ENCODE data around the gene DR1. TPM values are rescaled to one million over a fixed set of nuclear protein-coding genes. Genes with fewer than 3 reads are reported as not detected.
"Not testable (repeated sequence)": the region's sequence is repeated elsewhere in the genome, so short reads cannot be mapped to it uniquely, and the experiment has no call there.

Gene DR1
- total and polyA plus RNA-seq, 3 donors from 2014 or later, result 56.0 to 133 (median 62.1) TPM

DNA sequence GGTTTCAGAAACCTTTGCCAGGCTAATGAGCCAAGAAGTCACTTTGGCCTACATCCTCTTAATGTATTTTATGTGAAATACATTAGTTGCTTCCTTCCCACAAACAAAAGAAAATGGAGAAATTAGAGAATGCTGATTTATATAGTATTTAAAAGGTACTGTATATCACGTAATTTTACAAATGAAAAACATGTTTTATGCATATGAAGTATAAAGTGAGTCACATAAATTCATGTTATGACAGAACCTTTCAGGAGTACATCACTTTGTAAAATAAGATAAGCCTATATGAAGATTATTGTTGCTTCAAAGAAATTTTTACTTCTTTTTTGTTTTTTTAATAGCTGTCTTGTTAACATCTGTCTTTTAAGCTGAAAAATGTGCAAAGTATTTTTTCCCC lies 4.6 kb downstream of the DR1 start:
- Histone ChIP-seq H3K36me3 (ENCODE audit: low read depth, missing control alignments) (no peaks in the 10 kb centered on the region), H3K4me3 (no peak overlapping the region), H3K27me3 (no peaks in the 10 kb centered on the region), H3K4me1 (peaks cover 14% of the 10 kb centered on the region), H3K9me3 (no peaks in the 10 kb centered on the region), H3K27ac (no peak overlapping the region)
- DNase-seq, result no peak
- intact Hi-C loops (cut with DNase I; ENCODE audit: low total_unique reads), result no loop called here
- WGBS, 2 donors, result 94 to 96% methylated on average over 1 of the region's 1 CpG
- TF ChIP-seq POLR2A (IDR thresholded peaks at IDR 0.05), result no peak
- TF ChIP-seq, protein P1, sequence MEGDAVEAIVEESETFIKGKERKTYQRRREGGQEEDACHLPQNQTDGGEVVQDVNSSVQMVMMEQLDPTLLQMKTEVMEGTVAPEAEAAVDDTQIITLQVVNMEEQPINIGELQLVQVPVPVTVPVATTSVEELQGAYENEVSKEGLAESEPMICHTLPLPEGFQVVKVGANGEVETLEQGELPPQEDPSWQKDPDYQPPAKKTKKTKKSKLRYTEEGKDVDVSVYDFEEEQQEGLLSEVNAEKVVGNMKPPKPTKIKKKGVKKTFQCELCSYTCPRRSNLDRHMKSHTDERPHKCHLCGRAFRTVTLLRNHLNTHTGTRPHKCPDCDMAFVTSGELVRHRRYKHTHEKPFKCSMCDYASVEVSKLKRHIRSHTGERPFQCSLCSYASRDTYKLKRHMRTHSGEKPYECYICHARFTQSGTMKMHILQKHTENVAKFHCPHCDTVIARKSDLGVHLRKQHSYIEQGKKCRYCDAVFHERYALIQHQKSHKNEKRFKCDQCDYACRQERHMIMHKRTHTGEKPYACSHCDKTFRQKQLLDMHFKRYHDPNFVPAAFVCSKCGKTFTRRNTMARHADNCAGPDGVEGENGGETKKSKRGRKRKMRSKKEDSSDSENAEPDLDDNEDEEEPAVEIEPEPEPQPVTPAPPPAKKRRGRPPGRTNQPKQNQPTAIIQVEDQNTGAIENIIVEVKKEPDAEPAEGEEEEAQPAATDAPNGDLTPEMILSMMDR (IDR thresholded peaks at IDR 0.05), result no peak

DNA sequence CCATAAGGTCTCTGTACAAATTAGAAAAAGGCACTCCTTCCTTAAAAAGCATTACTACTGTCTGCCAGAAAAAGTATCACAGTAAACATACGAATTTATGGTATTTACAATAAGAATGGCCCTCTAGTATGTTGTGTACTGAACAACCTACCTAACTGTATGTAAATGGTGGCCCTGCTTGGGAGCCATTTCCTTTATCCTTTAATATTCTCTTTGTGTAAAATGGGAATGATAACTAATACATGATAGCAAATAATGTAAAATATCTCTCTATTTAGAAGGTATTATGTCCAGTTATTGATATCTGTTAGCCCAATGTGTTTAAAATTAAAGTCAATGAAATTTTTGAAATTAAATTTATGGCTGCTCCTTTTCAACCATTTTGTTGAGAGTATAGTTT lies 5.2 kb downstream of the DR1 start:
- Histone ChIP-seq H3K27me3 (no peaks in the 10 kb centered on the region), H3K36me3 (ENCODE audit: low read depth, missing control alignments) (no peaks in the 10 kb centered on the region), H3K9me3 (no peaks in the 10 kb centered on the region), H3K4me3 (no peak overlapping the region), H3K27ac (no peak overlapping the region), H3K4me1 (peaks cover 14% of the 10 kb centered on the region)
- TF ChIP-seq, protein P1 (IDR thresholded peaks at IDR 0.05), result no peak
- TF ChIP-seq POLR2A (IDR thresholded peaks at IDR 0.05), result no peak
- 83 to 87% methylated on average over 1 of the region's 1 CpG for WGBS, 2 donors
- intact Hi-C loops (cut with DNase I; ENCODE audit: low total_unique reads), result no loop called here
- DNase-seq, result no peak

DNA sequence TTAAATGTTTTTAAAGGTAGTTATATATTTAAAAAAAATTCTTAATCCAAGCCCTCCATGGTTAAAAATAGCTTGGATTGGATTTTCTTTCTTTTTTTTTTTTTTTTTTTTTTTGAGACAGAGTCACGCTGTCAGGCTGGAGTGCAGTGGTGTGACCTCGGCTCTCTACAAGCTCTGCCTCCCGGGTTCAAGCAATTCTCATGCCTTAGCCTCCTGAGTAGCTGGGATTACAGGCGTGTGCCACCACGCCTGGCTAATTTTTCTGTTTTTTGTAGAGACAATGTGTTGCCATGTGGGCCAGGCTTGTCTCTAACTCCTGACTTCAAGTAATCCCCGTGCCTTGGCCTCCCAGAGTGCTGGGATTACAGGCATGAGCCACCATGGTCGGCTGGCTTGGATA lies 5.6 kb downstream of the DR1 start:
- H3K9me3 ChIP-seq; H3K36me3 ChIP-seq (ENCODE audit: low read depth, missing control alignments); H3K27me3 ChIP-seq; intact Hi-C loops (cut with DNase I; ENCODE audit: low total_unique reads); DNase-seq; H3K27ac ChIP-seq; H3K4me3 ChIP-seq: not testable (repeated sequence)
- whole genome bisulfite sequencing, 2 donors, result 84 to 89% methylated on average over 7 of the region's 7 CpGs
- H3K4me1 ChIP-seq, result peaks cover 14% of the 10 kb centered on the region

DNA sequence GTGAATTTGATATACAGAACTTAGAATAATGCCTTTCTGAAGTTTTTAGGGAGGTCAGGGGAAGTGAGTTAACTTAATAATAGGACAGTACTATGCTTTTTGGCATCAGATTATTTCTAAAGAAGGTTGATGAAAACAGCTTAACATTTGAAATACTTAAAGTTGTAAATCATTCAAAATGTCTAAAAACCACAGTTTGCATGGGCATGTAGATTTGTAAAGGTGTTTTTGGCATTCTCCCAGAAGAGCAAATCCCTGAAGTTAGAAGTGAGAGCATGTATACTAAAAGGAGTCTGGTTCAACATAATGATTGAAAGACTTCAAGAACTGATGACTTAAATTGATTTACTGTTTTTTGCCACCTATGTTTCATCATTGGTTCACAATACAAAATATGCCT lies 6.7 kb downstream of the DR1 start:
- Histone ChIP-seq H3K27me3 (no peaks in the 10 kb centered on the region), H3K36me3 (ENCODE audit: low read depth, missing control alignments) (no peaks in the 10 kb centered on the region), H3K27ac (no peak overlapping the region), H3K9me3 (no peaks in the 10 kb centered on the region), H3K4me3 (no peak overlapping the region), H3K4me1 (peaks cover 14% of the 10 kb centered on the region)
- intact Hi-C loops (cut with DNase I; ENCODE audit: low total_unique reads), result no loop called here
- DNase-seq, result no peak
- TF ChIP-seq POLR2A (IDR thresholded peaks at IDR 0.05), result no peak
- TF ChIP-seq, protein P1 (IDR thresholded peaks at IDR 0.05), result no peak

DNA sequence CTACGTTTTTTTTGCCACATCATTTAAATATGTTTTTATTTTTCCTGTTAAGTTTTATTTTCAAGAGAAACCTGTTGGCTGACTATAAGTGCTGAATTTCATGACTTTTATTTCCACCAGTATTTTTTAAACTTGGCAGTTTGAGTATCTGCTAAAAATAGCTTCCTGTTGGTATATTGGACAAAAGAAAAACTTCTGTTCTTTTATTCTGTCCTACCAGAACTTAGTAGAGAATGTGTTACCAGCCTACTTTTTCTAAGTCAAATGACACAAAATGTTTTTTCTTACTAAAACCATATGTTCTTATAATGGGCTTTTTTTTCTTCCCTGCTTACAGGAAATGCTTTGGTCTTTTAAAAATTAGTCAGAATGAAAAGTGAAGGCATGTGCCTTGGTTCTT lies 7.6 kb downstream of the DR1 start:
- H3K4me1 ChIP-seq, result peaks cover 11% of the 10 kb centered on the region
- H3K4me3 ChIP-seq, result no peak overlapping the region
- TF ChIP-seq POLR2A (IDR thresholded peaks at IDR 0.05), result no peak
- TF ChIP-seq, protein P1 (IDR thresholded peaks at IDR 0.05), result no peak
- no peaks in the 10 kb centered on the region for H3K36me3 ChIP-seq (ENCODE audit: low read depth, missing control alignments)
- intact Hi-C loops (cut with DNase I; ENCODE audit: low total_unique reads), result no loop called here
- no peaks in the 10 kb centered on the region for H3K27me3 ChIP-seq
- 26 to 45% methylated on average over 1 of the region's 1 CpG for WGBS, 2 donors
- DNase-seq, result no peak
- no peaks in the 10 kb centered on the region for H3K9me3 ChIP-seq
- H3K27ac ChIP-seq, result peak overlapping the region in 1 of 2 donors; percentile 38

Data from testis (tissue), 3 donors.